HL-60 (cell line): ENCODE measurements around the gene TPRX1.
"Not testable (repeated sequence)": the region's sequence is repeated elsewhere in the genome, so short reads cannot be mapped to it uniquely, and the experiment has no call there.

Experiments used
- DNase-seq, 2 experiments: peaks; one replicate each; pipeline ENCODE4 v3.0.0-alpha.2; 2010 to 2020; ENCODE audit warnings: low read depth in 1 of 2, low spot score in 1 of 2
- H3K27ac ChIP-seq: fragments of 250-450 bp; sonication (Bioruptor Pico); replicated peaks from 2 replicates; pipeline ENCODE4 v1.5.1; 2020; ENCODE audit warnings: mild to moderate bottlenecking, moderate library complexity
- H3K27me3 ChIP-seq: fragments of 250-450 bp; sonication (Bioruptor Pico); 2 replicates; pipeline ENCODE4 v1.5.1; 2021; ENCODE audit warnings: mild to moderate bottlenecking, moderate library complexity; ENCODE audit not compliant: insufficient read depth, poor library complexity, severe bottlenecking
- H3K4me3 ChIP-seq: replicated peaks from 2 replicates; pipeline ENCODE4 v1.5.1; 2011; ENCODE audit warnings: mild to moderate bottlenecking, control low read depth, low read length; ENCODE audit not compliant: insufficient read depth
- CTCF ChIP-seq: IDR thresholded peaks from one replicate; pipeline ENCODE4 v1.5.1; 2011; ENCODE audit warnings: low read length, control low read depth, inconsistent platforms; ENCODE audit not compliant: insufficient read depth
- GABPA ChIP-seq: IDR thresholded peaks from 2 replicates; pipeline ENCODE4 v1.6.1; 2012; ENCODE audit warnings: low read depth
- POLR2AphosphoS5 ChIP-seq: IDR thresholded peaks from 2 replicates; pipeline ENCODE4 v1.6.1; 2012; ENCODE audit warnings: low read depth
- SPI1 ChIP-seq: IDR thresholded peaks from 2 replicates; pipeline ENCODE4 v1.6.1; 2012; ENCODE audit warnings: low read depth, mild to moderate bottlenecking, borderline replicate concordance
- TF ChIP-seq, protein P1 (sequence below): IDR thresholded peaks from 2 replicates; pipeline ENCODE4 v1.6.1; 2012; ENCODE audit warnings: low read depth; ENCODE audit not compliant: insufficient replicate concordance

TPRX1 gene

DNA sequence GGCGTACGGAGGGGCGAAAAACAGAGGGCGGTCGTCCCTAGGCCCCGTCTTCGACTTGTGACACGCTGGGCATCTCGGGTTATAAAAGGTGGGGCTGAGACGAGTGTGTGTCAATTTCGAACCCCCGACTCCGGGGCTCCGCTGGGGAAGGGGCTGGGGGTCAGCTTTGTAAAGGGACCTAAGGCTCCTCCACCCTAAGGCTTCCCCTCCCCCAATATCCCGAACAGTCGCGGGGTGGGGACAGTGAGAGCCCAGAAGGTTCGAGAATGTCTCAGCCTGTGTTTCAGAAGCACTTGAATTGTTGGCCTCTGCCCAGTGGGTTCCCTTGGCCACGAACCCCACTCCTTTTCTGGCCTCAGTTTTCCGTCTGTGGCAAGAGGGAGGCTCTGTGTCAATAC lies 25.4 kb downstream of the TPRX1 start:
- Histone ChIP-seq H3K27me3 (no peaks in the 10 kb centered on the region), H3K27ac (no peak overlapping the region), H3K4me3 (peak overlapping the region; percentile 96)
- no peak for DNase-seq
- TF ChIP-seq POLR2AphosphoS5: no peak
- TF ChIP-seq CTCF: no peak
- no peak for TF ChIP-seq GABPA
- TF ChIP-seq, protein P1, sequence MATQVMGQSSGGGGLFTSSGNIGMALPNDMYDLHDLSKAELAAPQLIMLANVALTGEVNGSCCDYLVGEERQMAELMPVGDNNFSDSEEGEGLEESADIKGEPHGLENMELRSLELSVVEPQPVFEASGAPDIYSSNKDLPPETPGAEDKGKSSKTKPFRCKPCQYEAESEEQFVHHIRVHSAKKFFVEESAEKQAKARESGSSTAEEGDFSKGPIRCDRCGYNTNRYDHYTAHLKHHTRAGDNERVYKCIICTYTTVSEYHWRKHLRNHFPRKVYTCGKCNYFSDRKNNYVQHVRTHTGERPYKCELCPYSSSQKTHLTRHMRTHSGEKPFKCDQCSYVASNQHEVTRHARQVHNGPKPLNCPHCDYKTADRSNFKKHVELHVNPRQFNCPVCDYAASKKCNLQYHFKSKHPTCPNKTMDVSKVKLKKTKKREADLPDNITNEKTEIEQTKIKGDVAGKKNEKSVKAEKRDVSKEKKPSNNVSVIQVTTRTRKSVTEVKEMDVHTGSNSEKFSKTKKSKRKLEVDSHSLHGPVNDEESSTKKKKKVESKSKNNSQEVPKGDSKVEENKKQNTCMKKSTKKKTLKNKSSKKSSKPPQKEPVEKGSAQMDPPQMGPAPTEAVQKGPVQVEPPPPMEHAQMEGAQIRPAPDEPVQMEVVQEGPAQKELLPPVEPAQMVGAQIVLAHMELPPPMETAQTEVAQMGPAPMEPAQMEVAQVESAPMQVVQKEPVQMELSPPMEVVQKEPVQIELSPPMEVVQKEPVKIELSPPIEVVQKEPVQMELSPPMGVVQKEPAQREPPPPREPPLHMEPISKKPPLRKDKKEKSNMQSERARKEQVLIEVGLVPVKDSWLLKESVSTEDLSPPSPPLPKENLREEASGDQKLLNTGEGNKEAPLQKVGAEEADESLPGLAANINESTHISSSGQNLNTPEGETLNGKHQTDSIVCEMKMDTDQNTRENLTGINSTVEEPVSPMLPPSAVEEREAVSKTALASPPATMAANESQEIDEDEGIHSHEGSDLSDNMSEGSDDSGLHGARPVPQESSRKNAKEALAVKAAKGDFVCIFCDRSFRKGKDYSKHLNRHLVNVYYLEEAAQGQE: no peak
- no peak for TF ChIP-seq SPI1

GRCh38 chr19:47778049-47778953 lies 26.1 kb downstream of the TPRX1 start, which contains the start of gene SELENOW:
SELENOW (plus strand) TSS chr19:47778703; CDS start chr19:47778786, 83 bp downstream.
- Histone ChIP-seq H3K4me3 (peak within 1 kb of the TSS; percentile 96), H3K27ac (peak within 1 kb of the TSS; percentile 89), H3K27me3 (no peaks in the 10 kb centered on the region)
- no peak for TF ChIP-seq SPI1
- TF ChIP-seq, protein P1: no peak
- TF ChIP-seq GABPA: no peak
- TF ChIP-seq POLR2AphosphoS5: peak; percentile 28; the same call in 1 of the 2 replicates
- TF ChIP-seq CTCF: no peak
- peak; percentile 58 to 60 for DNase-seq

DNA sequence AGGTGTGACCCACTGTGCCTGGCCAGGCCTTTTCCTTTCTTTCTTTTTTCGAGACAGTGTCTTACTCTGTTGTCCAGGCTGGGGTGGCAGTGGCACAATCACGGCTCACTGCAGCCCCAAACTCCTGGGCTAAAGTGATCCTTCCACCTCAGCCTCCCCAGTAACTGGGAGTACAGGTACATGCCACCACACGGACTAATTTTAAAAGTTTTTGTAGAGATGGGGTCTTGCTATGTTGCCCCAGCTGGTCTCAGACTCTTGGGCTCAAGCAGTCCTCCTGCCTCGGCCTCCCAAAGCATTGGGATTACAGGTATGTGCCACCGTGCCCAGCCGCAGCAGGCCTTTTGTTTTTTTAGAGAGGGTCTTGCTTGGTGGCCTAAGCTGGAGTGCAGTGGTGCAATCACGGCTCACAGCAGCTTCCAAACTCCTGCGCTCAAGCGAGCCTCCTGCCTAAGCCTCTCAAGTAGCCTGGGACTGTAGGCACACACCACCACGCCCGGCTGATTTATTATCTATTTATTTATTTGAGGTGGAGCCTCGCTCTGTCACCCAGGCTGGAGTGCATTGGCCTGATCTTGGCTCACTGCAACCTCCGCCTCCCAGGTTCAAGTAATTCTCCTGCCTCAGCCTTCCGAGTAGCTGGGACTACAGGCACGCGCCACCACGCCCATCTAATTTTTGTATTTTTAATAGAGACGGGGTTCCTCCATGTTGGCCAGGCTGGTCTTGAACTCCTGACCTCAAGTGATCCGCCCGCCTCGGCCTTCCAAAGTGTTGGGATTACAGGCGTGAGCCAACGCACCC lies 26.9 kb downstream of the TPRX1 start:
- H3K4me3 ChIP-seq: peak overlapping the region; percentile 96
- H3K27me3 ChIP-seq, DNase-seq, H3K27ac ChIP-seq: not testable (repeated sequence)

DNA sequence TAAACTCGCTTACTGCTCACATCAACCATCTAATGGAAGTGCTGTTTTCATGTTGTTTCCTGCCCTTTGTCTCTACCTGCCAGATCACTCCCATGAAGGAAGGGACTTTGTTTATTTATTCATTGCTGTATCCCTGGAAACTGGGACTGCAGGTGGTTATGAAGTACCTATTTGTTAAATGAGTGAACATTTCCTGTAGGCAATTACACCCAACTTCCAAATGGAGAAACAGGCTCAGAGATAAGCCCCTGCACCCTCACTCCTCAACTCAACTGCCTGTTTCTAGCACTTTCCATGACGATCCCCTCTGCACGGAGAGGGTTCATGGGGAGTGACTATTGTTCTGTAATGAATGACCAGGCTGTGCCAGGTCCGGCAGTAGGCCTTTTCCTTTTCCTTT lies 27.8 kb downstream of the TPRX1 start:
- Histone ChIP-seq H3K27ac (no peak overlapping the region), H3K4me3 (no peak overlapping the region), H3K27me3 (no peaks in the 10 kb centered on the region)
- TF ChIP-seq, protein P1: no peak
- no peak for DNase-seq

GRCh38 chr19:47771291-47771690 lies 33.1 kb downstream of the TPRX1 start:
- DNase-seq, H3K4me3 ChIP-seq, H3K27ac ChIP-seq, H3K27me3 ChIP-seq: not testable (repeated sequence)
